Astrocyte (in vitro differentiated cells and primary cell): ENCODE measurements around the gene PODNL1. TPM values are rescaled to one million over a fixed set of nuclear protein-coding genes. Genes with fewer than 3 reads are reported as not detected.

Source experiments
- DNase-seq: peaks from one replicate; pipeline ENCODE4 v3.0.0-alpha.2; 2010; ENCODE audit warnings: low read depth
- FAIRE-seq: peaks from 2 replicates; lab custom pipeline; 2011; peaks lifted over from hg19 to GRCh38; lab: Jason Lieb, UNC
- H2AFZ ChIP-seq: 2 replicates; pipeline ENCODE4 v1.6.0; 2012; ENCODE audit warnings: low read depth, low read length, inconsistent platforms
- H3K27ac ChIP-seq: 2 replicates; pipeline ENCODE4 v1.5.1; 2011; ENCODE audit warnings: low read depth, low read length, inconsistent platforms
- H3K27me3 ChIP-seq: 2 replicates; pipeline ENCODE4 v1.6.0; 2011; ENCODE audit warnings: low read length, inconsistent platforms; ENCODE audit not compliant: insufficient read depth
- H3K36me3 ChIP-seq: 2 replicates; pipeline ENCODE4 v1.5.1; 2011; ENCODE audit warnings: low read length, inconsistent platforms; ENCODE audit not compliant: insufficient read depth
- H3K4me1 ChIP-seq: 2 replicates; pipeline ENCODE4 v1.5.1; 2011; ENCODE audit warnings: low read length, inconsistent platforms; ENCODE audit not compliant: insufficient read depth
- H3K4me2 ChIP-seq: 2 replicates; pipeline ENCODE4 v1.6.0; 2012; ENCODE audit warnings: low read length, inconsistent platforms
- H3K4me3 ChIP-seq: 2 replicates; pipeline ENCODE4 v1.5.1; 2011; ENCODE audit warnings: low read depth, mild to moderate bottlenecking, low read length, inconsistent platforms; ENCODE audit not compliant: insufficient read depth
- H3K79me2 ChIP-seq: 2 replicates; pipeline ENCODE4 v1.6.0; 2012; ENCODE audit warnings: mild to moderate bottlenecking, low read length, inconsistent platforms; ENCODE audit not compliant: insufficient read depth
- H3K9ac ChIP-seq: 2 replicates; pipeline ENCODE4 v1.6.0; 2012; ENCODE audit warnings: mild to moderate bottlenecking, low read length, inconsistent platforms
- H3K9me3 ChIP-seq: 2 replicates; pipeline ENCODE4 v1.5.1; 2012; ENCODE audit warnings: low read depth, mild to moderate bottlenecking, low read length, inconsistent platforms; ENCODE audit not compliant: insufficient read depth
- H4K20me1 ChIP-seq: 2 replicates; pipeline ENCODE4 v1.6.0; 2012; ENCODE audit warnings: low read length, inconsistent platforms; ENCODE audit not compliant: insufficient read depth
- H3K27ac Mint-ChIP-seq: one replicate; pipeline ENCODE4 v1.8.0; 2021; ENCODE audit warnings: mild to moderate bottlenecking, mixed read lengths; ENCODE audit not compliant: unreplicated experiment
- H3K27me3 Mint-ChIP-seq: one replicate; pipeline ENCODE4 v1.8.0; 2021; ENCODE audit warnings: low read depth, mixed read lengths; ENCODE audit not compliant: unreplicated experiment
- H3K36me3 Mint-ChIP-seq: one replicate; pipeline ENCODE4 v1.8.0; 2021; ENCODE audit warnings: low read depth, mixed read lengths; ENCODE audit not compliant: unreplicated experiment
- H3K4me1 Mint-ChIP-seq: one replicate; pipeline ENCODE4 v1.8.0; 2021; ENCODE audit warnings: low read depth, mixed read lengths; ENCODE audit not compliant: unreplicated experiment
- H3K4me3 Mint-ChIP-seq: one replicate; pipeline ENCODE4 v1.8.0; 2021; ENCODE audit warnings: mild to moderate bottlenecking, moderate library complexity, mixed read lengths; ENCODE audit not compliant: unreplicated experiment
- H3K9me3 Mint-ChIP-seq: one replicate; pipeline ENCODE4 v1.8.0; 2021; ENCODE audit warnings: mild to moderate bottlenecking, mixed read lengths; ENCODE audit not compliant: unreplicated experiment
- EZH2 ChIP-seq: IDR thresholded peaks from 2 replicates; pipeline ENCODE4 v1.6.1; 2012; ENCODE audit warnings: mild to moderate bottlenecking, low read length, inconsistent platforms; ENCODE audit not compliant: insufficient read depth
- total RNA-seq: library from RNA; stranded (reverse); gene quantifications from 2 replicates; pipeline ENCODE4 v1.2.1, GENCODE V29; 2021
- TF ChIP-seq, protein P1 (sequence below): IDR thresholded peaks from 2 replicates; pipeline ENCODE4 v1.5.1; 2011; ENCODE audit warnings: low read depth, mild to moderate bottlenecking, inconsistent platforms, low read length, moderate library complexity; ENCODE audit not compliant: insufficient read depth

The PODNL1 gene
- total RNA-seq, 1 donor from 2014 or later, result 3.3 TPM

DNA sequence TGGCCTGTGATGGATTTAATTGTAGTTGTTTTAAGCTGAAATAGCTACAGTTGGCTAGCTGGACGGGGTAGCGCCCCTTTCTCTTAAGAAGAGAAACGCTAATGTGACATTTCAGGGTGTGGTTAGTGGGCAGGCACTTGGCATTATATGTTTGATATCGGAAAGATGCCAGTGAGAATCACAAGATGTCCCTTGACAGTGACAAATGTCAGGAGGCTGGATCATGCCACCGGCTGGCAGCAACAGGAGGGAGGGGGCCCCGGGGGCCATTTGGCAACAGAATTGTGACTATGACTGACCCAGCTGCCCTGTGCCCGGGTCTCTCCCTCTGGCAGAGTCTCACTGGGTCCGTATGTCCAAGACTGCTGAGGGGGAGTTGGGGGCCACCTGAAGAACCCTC is 18.8 kb upstream of the PODNL1 start:
- peaks cover 26% of the 10 kb centered on the region for H4K20me1 ChIP-seq
- no peaks in the 10 kb centered on the region for H3K9me3 ChIP-seq
- Mint-ChIP-seq H3K9me3 (no peaks in the 10 kb centered on the region), H3K27ac (no peak overlapping the region), H3K4me1 (peaks cover 5% of the 10 kb centered on the region), H3K27me3 (no peaks in the 10 kb centered on the region), H3K4me3 (no peak overlapping the region), H3K36me3 (peaks cover 22% of the 10 kb centered on the region)
- no peak overlapping the region for H2AFZ ChIP-seq
- no peak overlapping the region for H3K9ac ChIP-seq
- no peaks in the 10 kb centered on the region for H3K27me3 ChIP-seq
- no peak for DNase-seq
- peaks cover 19% of the 10 kb centered on the region for H3K79me2 ChIP-seq
- H3K27ac ChIP-seq, result no peak overlapping the region
- no peak for TF ChIP-seq EZH2
- TF ChIP-seq, protein P1, sequence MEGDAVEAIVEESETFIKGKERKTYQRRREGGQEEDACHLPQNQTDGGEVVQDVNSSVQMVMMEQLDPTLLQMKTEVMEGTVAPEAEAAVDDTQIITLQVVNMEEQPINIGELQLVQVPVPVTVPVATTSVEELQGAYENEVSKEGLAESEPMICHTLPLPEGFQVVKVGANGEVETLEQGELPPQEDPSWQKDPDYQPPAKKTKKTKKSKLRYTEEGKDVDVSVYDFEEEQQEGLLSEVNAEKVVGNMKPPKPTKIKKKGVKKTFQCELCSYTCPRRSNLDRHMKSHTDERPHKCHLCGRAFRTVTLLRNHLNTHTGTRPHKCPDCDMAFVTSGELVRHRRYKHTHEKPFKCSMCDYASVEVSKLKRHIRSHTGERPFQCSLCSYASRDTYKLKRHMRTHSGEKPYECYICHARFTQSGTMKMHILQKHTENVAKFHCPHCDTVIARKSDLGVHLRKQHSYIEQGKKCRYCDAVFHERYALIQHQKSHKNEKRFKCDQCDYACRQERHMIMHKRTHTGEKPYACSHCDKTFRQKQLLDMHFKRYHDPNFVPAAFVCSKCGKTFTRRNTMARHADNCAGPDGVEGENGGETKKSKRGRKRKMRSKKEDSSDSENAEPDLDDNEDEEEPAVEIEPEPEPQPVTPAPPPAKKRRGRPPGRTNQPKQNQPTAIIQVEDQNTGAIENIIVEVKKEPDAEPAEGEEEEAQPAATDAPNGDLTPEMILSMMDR, result no peak
- no peak for FAIRE-seq
- peaks cover 6% of the 10 kb centered on the region for H3K36me3 ChIP-seq
- no peak overlapping the region for H3K4me3 ChIP-seq
- H3K4me1 ChIP-seq, result peaks cover 7% of the 10 kb centered on the region
- no peak overlapping the region for H3K4me2 ChIP-seq

GRCh38 chr19:13956365-13956744 is 18.1 kb upstream of the PODNL1 start:
- TF ChIP-seq EZH2, result no peak
- TF ChIP-seq, protein P1, result no peak
- peaks cover 18% of the 10 kb centered on the region for H3K36me3 Mint-ChIP-seq
- no peak for DNase-seq
- H3K4me1 Mint-ChIP-seq, result peaks cover 4% of the 10 kb centered on the region
- H3K9me3 Mint-ChIP-seq, result no peaks in the 10 kb centered on the region
- H3K9me3 ChIP-seq, result no peaks in the 10 kb centered on the region
- H2AFZ ChIP-seq, result no peak overlapping the region
- no peaks in the 10 kb centered on the region for H3K27me3 Mint-ChIP-seq
- no peak overlapping the region for H3K4me3 Mint-ChIP-seq
- no peak overlapping the region for H3K27ac Mint-ChIP-seq
- no peak overlapping the region for H3K4me3 ChIP-seq
- no peak overlapping the region for H3K27ac ChIP-seq
- H3K36me3 ChIP-seq, result peaks cover 6% of the 10 kb centered on the region
- no peak overlapping the region for H3K9ac ChIP-seq
- peaks cover 26% of the 10 kb centered on the region for H4K20me1 ChIP-seq
- H3K79me2 ChIP-seq, result peaks cover 19% of the 10 kb centered on the region
- peaks cover 7% of the 10 kb centered on the region for H3K4me1 ChIP-seq
- H3K4me2 ChIP-seq, result no peak overlapping the region
- no peaks in the 10 kb centered on the region for H3K27me3 ChIP-seq
- FAIRE-seq, result no peak

- no peak for FAIRE-seq
- peaks cover 3% of the 10 kb centered on the region for H3K4me1 Mint-ChIP-seq
- H3K36me3 ChIP-seq, result peaks cover 6% of the 10 kb centered on the region
Observed at GRCh38 chr19:13955662-13956364, 17.6 kb upstream of the PODNL1 start.

More at GRCh38 chr19:13955662-13956364, 17.6 kb upstream of the PODNL1 start:
- Histone ChIP-seq H3K9me3 (no peaks in the 10 kb centered on the region), H3K4me1 (peaks cover 7% of the 10 kb centered on the region), H3K79me2 (peaks cover 19% of the 10 kb centered on the region), H3K9ac (no peak overlapping the region), H2AFZ (no peak overlapping the region), H4K20me1 (peaks cover 26% of the 10 kb centered on the region), H3K4me3 (no peak overlapping the region), H3K27me3 (no peaks in the 10 kb centered on the region), H3K4me2 (no peak overlapping the region), H3K27ac (no peak overlapping the region)
- no peaks in the 10 kb centered on the region for H3K9me3 Mint-ChIP-seq
- H3K27ac Mint-ChIP-seq, result no peak overlapping the region
- H3K36me3 Mint-ChIP-seq, result peaks cover 18% of the 10 kb centered on the region
- no peak for DNase-seq
- no peaks in the 10 kb centered on the region for H3K27me3 Mint-ChIP-seq
- H3K4me3 Mint-ChIP-seq, result no peak overlapping the region
- TF ChIP-seq, protein P1, result no peak
- no peak for TF ChIP-seq EZH2
